K562 (cell line): ENCODE measurements around the gene SEPTIN1. TPM values are rescaled to one million over a fixed set of nuclear protein-coding genes. Genes with fewer than 3 reads are reported as not detected.

ENCODE experiments used
- CBX1 ChIP-seq: sonication (generic); IDR thresholded peaks from 2 replicates; pipeline ENCODE4 v1.6.1; 2016; ENCODE audit warnings: antibody characterized with exemption, low read depth, mild to moderate bottlenecking
- FOXO4 ChIP-seq: fragments of 450-650 bp; formaldehyde crosslinking; IDR thresholded peaks from 2 replicates; pipeline ENCODE4 v1.4.0; 2020; ENCODE audit warnings: mild to moderate bottlenecking, moderate library complexity
- GMEB1 ChIP-seq: fragments of 250-450 bp; sonication (Bioruptor Pico); IDR thresholded peaks from 2 replicates; pipeline ENCODE4 v1.4.0; 2020; ENCODE audit warnings: mild to moderate bottlenecking
- ID3 ChIP-seq, 2 experiments: fragments of 250-450 bp in 1 of 2; fragments of 450-650 bp in 1 of 2; sonication (Bioruptor Pico) in 1 of 2; IDR thresholded peaks; 2 replicates each; pipeline versions ENCODE4 v1.6.1 to v1.8.0; 2016 to 2021; ENCODE audit warnings: mild to moderate bottlenecking in 2 of 2, moderate library complexity in 2 of 2, missing compliant biosample characterization in 1 of 2, missing genetic modification characterization in 1 of 2
- MITF ChIP-seq: IDR thresholded peaks from 2 replicates; pipeline ENCODE4 v1.6.1; 2014; ENCODE audit warnings: antibody characterized with exemption
- NFXL1 ChIP-seq: fragments of 450-650 bp; formaldehyde crosslinking; IDR thresholded peaks from 2 replicates; pipeline ENCODE4 v1.4.0; 2021; ENCODE audit warnings: mild to moderate bottlenecking
- POLR2H ChIP-seq: IDR thresholded peaks from 2 replicates; pipeline ENCODE4 v1.6.1; 2016; ENCODE audit warnings: missing genetic modification characterization, low read depth, mild to moderate bottlenecking, control low read depth, missing compliant biosample characterization, moderate library complexity
- PREB ChIP-seq: sonication (generic); formaldehyde crosslinking; IDR thresholded peaks from 2 replicates; pipeline ENCODE4 v1.8.1; 2023; ENCODE audit warnings: mild to moderate bottlenecking, missing genetic modification reagents
- RNF2 ChIP-seq: sonication (generic); IDR thresholded peaks from 2 replicates; pipeline ENCODE4 v1.6.1; 2016
- RNF219 ChIP-seq: fragments of 250-450 bp; sonication (Bioruptor Pico); IDR thresholded peaks from 2 replicates; pipeline ENCODE4 v1.5.0; 2022; ENCODE audit warnings: mild to moderate bottlenecking
- SETDB1 ChIP-seq: IDR thresholded peaks from one replicate; pipeline ENCODE4 v1.6.1; 2012; ENCODE audit warnings: low read length, control low read depth, inconsistent platforms
- SMARCA4 ChIP-seq: fragments of 450-650 bp; IDR thresholded peaks from 2 replicates; pipeline ENCODE4 v1.6.1; 2016
- SMARCB1 ChIP-seq: IDR thresholded peaks from 2 replicates; pipeline ENCODE4 v1.6.1; 2011; ENCODE audit warnings: improper control_type of control experiment, low read depth; ENCODE audit not compliant: insufficient read length
- TCF3 ChIP-seq: sonication (generic); formaldehyde crosslinking; IDR thresholded peaks from 2 replicates; pipeline ENCODE4 v1.4.0; 2020; ENCODE audit warnings: mild to moderate bottlenecking, missing genetic modification reagents
- U2AF1 ChIP-seq: fragments of 200-400 bp; formaldehyde crosslinking; optimal IDR thresholded peaks from 2 replicates; pipeline ENCODE3; 2017; ENCODE audit warnings: mild to moderate bottlenecking, low read depth, low read length, moderate library complexity
- ZNF512 ChIP-seq: IDR thresholded peaks from 2 replicates; pipeline ENCODE4 v1.6.1; 2016; ENCODE audit warnings: missing genetic modification characterization, missing compliant biosample characterization
- ZNF639 ChIP-seq, 2 experiments: fragments of 200-800 bp in 1 of 2; sonication (Bioruptor generic) in 1 of 2; sonication (generic) in 1 of 2; formaldehyde crosslinking in 1 of 2; IDR thresholded peaks in 1 of 2; conservative IDR thresholded peaks in 1 of 2; 2 replicates each; pipeline versions ENCODE4 v1.5.0 to v1.6.1; 2016 to 2020; ENCODE audit warnings: missing compliant biosample characterization in 1 of 2, missing genetic modification characterization in 1 of 2, missing genetic modification reagents in 1 of 2
- polyA plus RNA-seq, 8 experiments: library from polyadenylated mRNA; depleted of rRNA in 4 of 8; stranded (reverse) in 5 of 8; unstranded in 3 of 8; fragments of >200 nt; fragmentation: Nextera tagmentation in 2 of 8; fragmentation: Illumina TruSeq in 1 of 8; extraction: Ambion mirVana in 2 of 8; extraction: Trizol in 1 of 8; gene quantifications; 2 replicates each; pipeline versions ENCODE4 v1.2.1 to v1.2.3, GENCODE V29; 2011 to 2014; ENCODE audit warnings: inconsistent platforms in 1 of 8, missing spikeins in 1 of 8
- total RNA-seq, 7 experiments: library from RNA; depleted of rRNA in 6 of 7; stranded (reverse); fragments of >200 nt in 6 of 7; fragmentation: Illumina TruSeq in 2 of 7; extraction: Trizol in 2 of 7; gene quantifications; 2 replicates each; pipeline versions ENCODE4 v1.2.1 to v1.2.3, GENCODE V29; 2011 to 2021; ENCODE audit warnings: low replicate concordance in 1 of 7

Gene SEPTIN1
- total and polyA plus RNA-seq, 9 of the 15 experiments (the other 6 are each of a cell fraction or from before 2014, with no cell fraction given): 0.23 to 5.6 (median 1.7) TPM; not detected in 1

- TF ChIP-seq MITF (no peak), ID3 (CRISPR knock-in tag; IDR thresholded peaks at IDR 0.05) (no peak), ID3 (tag; IDR thresholded peaks at IDR 0.05) (no peak), ZNF512 (no peak), CBX1 (no peak), PREB (CRISPR knock-in tag) (no peak), RNF2 (no peak), SMARCB1 (no peak), GMEB1 (CRISPR knock-in tag) (no peak), SETDB1 (no peak), SMARCA4 (0 out of 2 replicates have a peak, but pooled peaks have one; percentile 11), NFXL1 (no peak), RNF219 (CRISPR knock-in tag) (no peak), ZNF639 (CRISPR knock-in tag; conservative IDR thresholded peaks at IDR 0.05 in 1 of 2, IDR thresholded peaks at IDR 0.05 in 1 of 2) (no peak), TCF3 (CRISPR knock-in tag) (no peak), POLR2H (tag) (no peak), FOXO4 (CRISPR knock-in tag) (no peak), U2AF1 (no peak)
Observed at GRCh38 chr16:30429418-30429677, 47.0 kb upstream of the SEPTIN1 start (continued).
